Right lobe of liver (tissue), 4 donors: ENCODE results near the gene JMY.

Experiments
- POLR2A ChIP-seq: fragments of 450-650 bp; IDR thresholded peaks from one replicate; pipeline ENCODE4 v1.6.1; 2017; ENCODE audit warnings: antibody characterized with exemption, mild to moderate bottlenecking
- TF ChIP-seq, protein P1 (sequence below), 4 donors: fragments of 200-600 bp in 3 of 4; fragments of 450-650 bp in 1 of 4; IDR thresholded peaks; one replicate each; pipeline versions ENCODE4 v1.5.1 to v1.8.0; 2016 to 2022; ENCODE audit warnings: antibody characterized with exemption in 4 of 4, mild to moderate bottlenecking in 2 of 4
- donor health status: DM: no; HTN: no; CAD: no.
- donor health status: DM: no; HTN: no; CAD: no.
- donor health status: DM: no; HTN: yes; CAD: no.

- TF ChIP-seq, protein P1, sequence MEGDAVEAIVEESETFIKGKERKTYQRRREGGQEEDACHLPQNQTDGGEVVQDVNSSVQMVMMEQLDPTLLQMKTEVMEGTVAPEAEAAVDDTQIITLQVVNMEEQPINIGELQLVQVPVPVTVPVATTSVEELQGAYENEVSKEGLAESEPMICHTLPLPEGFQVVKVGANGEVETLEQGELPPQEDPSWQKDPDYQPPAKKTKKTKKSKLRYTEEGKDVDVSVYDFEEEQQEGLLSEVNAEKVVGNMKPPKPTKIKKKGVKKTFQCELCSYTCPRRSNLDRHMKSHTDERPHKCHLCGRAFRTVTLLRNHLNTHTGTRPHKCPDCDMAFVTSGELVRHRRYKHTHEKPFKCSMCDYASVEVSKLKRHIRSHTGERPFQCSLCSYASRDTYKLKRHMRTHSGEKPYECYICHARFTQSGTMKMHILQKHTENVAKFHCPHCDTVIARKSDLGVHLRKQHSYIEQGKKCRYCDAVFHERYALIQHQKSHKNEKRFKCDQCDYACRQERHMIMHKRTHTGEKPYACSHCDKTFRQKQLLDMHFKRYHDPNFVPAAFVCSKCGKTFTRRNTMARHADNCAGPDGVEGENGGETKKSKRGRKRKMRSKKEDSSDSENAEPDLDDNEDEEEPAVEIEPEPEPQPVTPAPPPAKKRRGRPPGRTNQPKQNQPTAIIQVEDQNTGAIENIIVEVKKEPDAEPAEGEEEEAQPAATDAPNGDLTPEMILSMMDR (IDR thresholded peaks at IDR 0.05): no peak
- no peak for TF ChIP-seq POLR2A
Measured at GRCh38 chr5:79235261-79235633, 684 bp upstream of the JMY start.
